NCI-H82 treated with DMSO at 0.1 percent for 48 hours (cell line): ENCODE results near the gene CHD6.

Source experiments
- DNase-seq: peaks from one replicate; lab custom pipeline; 2025; ENCODE audit not compliant: unreplicated experiment; lab: John Stamatoyannopoulos, UW

The CHD6 gene

GRCh38 chr20:41427833-41428232 lies 190.3 kb downstream of the CHD6 start:
- DNase-seq, result no peak

- DNase-seq, result no peak
These were observed 191.2 kb downstream of the CHD6 start for GRCh38 chr20:41426976-41427375.

- DNase-seq, result no peak
These were observed 191.9 kb downstream of the CHD6 start for GRCh38 chr20:41426086-41426830.

GRCh38 chr20:41425180-41425884 lies 192.8 kb downstream of the CHD6 start:
- DNase-seq, result no peak

GRCh38 chr20:41424546-41424945 lies 193.6 kb downstream of the CHD6 start:
- DNase-seq, result no peak

- DNase-seq, result no peak
These were observed 194.2 kb downstream of the CHD6 start for GRCh38 chr20:41424011-41424410.

GRCh38 chr20:41422953-41423352 lies 195.2 kb downstream of the CHD6 start:
- no peak for DNase-seq

GRCh38 chr20:41418739-41419293 lies 199.4 kb downstream of the CHD6 start:
- no peak for DNase-seq

GRCh38 chr20:41418031-41418430 lies 200.1 kb downstream of the CHD6 start:
- no peak for DNase-seq

GRCh38 chr20:41415191-41415590 lies 203.0 kb downstream of the CHD6 start:
- no peak for DNase-seq

GRCh38 chr20:41413169-41413568 lies 205.0 kb downstream of the CHD6 start:
- DNase-seq, result no peak

GRCh38 chr20:41412324-41413120 lies 205.7 kb downstream of the CHD6 start:
- no peak for DNase-seq

GRCh38 chr20:41411391-41411847 lies 206.8 kb downstream of the CHD6 start:
- DNase-seq, result no peak

GRCh38 chr20:41408986-41409385 lies 209.2 kb downstream of the CHD6 start:
- DNase-seq, result no peak

GRCh38 chr20:41408156-41408794 lies 209.9 kb downstream of the CHD6 start:
- no peak for DNase-seq

GRCh38 chr20:41407607-41408006 lies 210.6 kb downstream of the CHD6 start:
- no peak for DNase-seq

GRCh38 chr20:41406896-41407444 lies 211.2 kb downstream of the CHD6 start:
- no peak for DNase-seq

GRCh38 chr20:41406353-41406752 lies 211.8 kb downstream of the CHD6 start:
- DNase-seq, result no peak

GRCh38 chr20:41405436-41405835 lies 212.7 kb downstream of the CHD6 start:
- DNase-seq, result no peak

- no peak for DNase-seq
These were observed 214.6 kb downstream of the CHD6 start for GRCh38 chr20:41403604-41404003.

- no peak for DNase-seq
These were observed 219.8 kb downstream of the CHD6 start for GRCh38 chr20:41398408-41398807.
